ENCODE data around the gene PAN2. TPM values are rescaled to one million over a fixed set of nuclear protein-coding genes. Genes with fewer than 3 reads are reported as not detected.

PAN2 gene
- total RNA-seq, 1 experiment from 2014 or later = 72.3 TPM

GRCh38 chr12:56373515-56373914 is 39.7 kb upstream of the PAN2 start:
- no peaks in the 10 kb centered on the region for H3K36me3 ChIP-seq (ENCODE audit: insufficient read depth, low read length)
- H3K79me2 ChIP-seq (ENCODE audit: low read length) = no peaks in the 10 kb centered on the region
- H3K27me3 ChIP-seq (ENCODE audit: low read length) = no peaks in the 10 kb centered on the region
- no peak overlapping the region for H3K4me2 ChIP-seq (ENCODE audit: low read depth, low read length, poor library complexity, severe bottlenecking)
- no peaks in the 10 kb centered on the region for H3K9me2 ChIP-seq (replicated peaks; ENCODE audit: insufficient read depth, low read length)
- H3K4me3 ChIP-seq (ENCODE audit: low read length) = no peak overlapping the region
- peaks cover 14% of the 10 kb centered on the region for H3K4me1 ChIP-seq (ENCODE audit: low read length)
- H4K20me1 ChIP-seq (ENCODE audit: insufficient read depth, low read depth, low read length) = no peaks in the 10 kb centered on the region
- peak; percentile 6 for DNase-seq
- no peak overlapping the region for H2AFZ ChIP-seq (ENCODE audit: low read length)
- H3K9me3 ChIP-seq (ENCODE audit: low read length) = no peaks in the 10 kb centered on the region
- no peak overlapping the region for H3K27ac ChIP-seq (ENCODE audit: low read length)
- no peak overlapping the region for H3K9ac ChIP-seq (ENCODE audit: low read length)

GRCh38 chr12:56366948-56367347 is 33.1 kb upstream of the PAN2 start:
- Histone ChIP-seq H3K4me2 (ENCODE audit: low read depth, low read length, poor library complexity, severe bottlenecking) (no peak overlapping the region), H2AFZ (ENCODE audit: low read length) (no peak overlapping the region), H3K36me3 (ENCODE audit: insufficient read depth, low read length) (no peaks in the 10 kb centered on the region)

GRCh38 chr12:56362130-56363059 is 28.6 kb upstream of the PAN2 start, which contains the start of gene APOF:
Gene APOF (minus strand): TSS chr12:56362857. CDS start chr12:56362745, 112 bp downstream.
- H3K9ac ChIP-seq (ENCODE audit: low read length) = no peak within 1 kb of the TSS
- H3K4me1 ChIP-seq (ENCODE audit: low read length) = peaks cover 19% of the 10 kb centered on the region
- H2AFZ ChIP-seq (ENCODE audit: low read length) = no peak within 1 kb of the TSS
- H3K27ac ChIP-seq (ENCODE audit: low read length) = no peak within 1 kb of the TSS
- H3K4me2 ChIP-seq (ENCODE audit: low read depth, low read length, poor library complexity, severe bottlenecking) = no peak within 1 kb of the TSS
- H3K27me3 ChIP-seq (ENCODE audit: low read length) = no peaks in the 10 kb centered on the region
- peaks cover 22% of the 10 kb centered on the region for H3K79me2 ChIP-seq (ENCODE audit: low read length)
- no peaks in the 10 kb centered on the region for H3K9me2 ChIP-seq (replicated peaks; ENCODE audit: insufficient read depth, low read length)
- H3K4me3 ChIP-seq (ENCODE audit: low read length) = no peak within 1 kb of the TSS
- DNase-seq = no peak
- H3K9me3 ChIP-seq (ENCODE audit: low read length) = no peaks in the 10 kb centered on the region
- no peaks in the 10 kb centered on the region for H4K20me1 ChIP-seq (ENCODE audit: insufficient read depth, low read depth, low read length)
- H3K36me3 ChIP-seq (ENCODE audit: insufficient read depth, low read length) = no peaks in the 10 kb centered on the region

More at GRCh38 chr12:56366948-56367347, 33.1 kb upstream of the PAN2 start:
- Histone ChIP-seq H3K27me3 (ENCODE audit: low read length) (no peaks in the 10 kb centered on the region), H3K4me3 (ENCODE audit: low read length) (no peak overlapping the region), H4K20me1 (ENCODE audit: insufficient read depth, low read depth, low read length) (no peaks in the 10 kb centered on the region), H3K9ac (ENCODE audit: low read length) (no peak overlapping the region), H3K9me3 (ENCODE audit: low read length) (no peaks in the 10 kb centered on the region), H3K27ac (ENCODE audit: low read length) (no peak overlapping the region), H3K79me2 (ENCODE audit: low read length) (no peaks in the 10 kb centered on the region), H3K9me2 (replicated peaks; ENCODE audit: insufficient read depth, low read length) (no peaks in the 10 kb centered on the region), H3K4me1 (ENCODE audit: low read length) (no peaks in the 10 kb centered on the region)
- DNase-seq = peak; percentile 39

GRCh38 chr12:56361487-56362129 is 27.8 kb upstream of the PAN2 start:
- Histone ChIP-seq H3K4me3 (ENCODE audit: low read length) (no peak overlapping the region), H3K4me2 (ENCODE audit: low read depth, low read length, poor library complexity, severe bottlenecking) (no peak overlapping the region), H2AFZ (ENCODE audit: low read length) (no peak overlapping the region)

GRCh38 chr12:56359851-56360767 is 26.3 kb upstream of the PAN2 start, which contains the start of gene STAT2:
Gene STAT2 (minus strand): TSS chr12:56360107. CDS start chr12:56356571, 3,536 bp downstream.
- Histone ChIP-seq H3K4me1 (ENCODE audit: low read length) (peaks cover 19% of the 10 kb centered on the region), H3K9me3 (ENCODE audit: low read length) (no peaks in the 10 kb centered on the region), H3K27me3 (ENCODE audit: low read length) (no peaks in the 10 kb centered on the region), H3K36me3 (ENCODE audit: insufficient read depth, low read length) (peaks cover 10% of the 10 kb centered on the region; the same call in 1 of the 2 replicates), H3K9me2 (replicated peaks; ENCODE audit: insufficient read depth, low read length) (no peaks in the 10 kb centered on the region), H3K9ac (ENCODE audit: low read length) (peak within 1 kb of the TSS; percentile 84), H3K79me2 (ENCODE audit: low read length) (peaks cover 22% of the 10 kb centered on the region), H3K4me2 (ENCODE audit: low read depth, low read length, poor library complexity, severe bottlenecking) (peak within 1 kb of the TSS; percentile 100), H4K20me1 (ENCODE audit: insufficient read depth, low read depth, low read length) (no peaks in the 10 kb centered on the region), H2AFZ (ENCODE audit: low read length) (peak within 1 kb of the TSS; percentile 52), H3K4me3 (ENCODE audit: low read length) (peak within 1 kb of the TSS; percentile 94), H3K27ac (ENCODE audit: low read length) (peak within 1 kb of the TSS; percentile 37)
- DNase-seq = peak; percentile 100

More at GRCh38 chr12:56361487-56362129, 27.8 kb upstream of the PAN2 start:
- Histone ChIP-seq H3K27ac (ENCODE audit: low read length) (no peak overlapping the region), H3K9me2 (replicated peaks; ENCODE audit: insufficient read depth, low read length) (no peaks in the 10 kb centered on the region), H3K36me3 (ENCODE audit: insufficient read depth, low read length) (no peaks in the 10 kb centered on the region), H4K20me1 (ENCODE audit: insufficient read depth, low read depth, low read length) (no peaks in the 10 kb centered on the region), H3K27me3 (ENCODE audit: low read length) (no peaks in the 10 kb centered on the region), H3K4me1 (ENCODE audit: low read length) (peaks cover 19% of the 10 kb centered on the region), H3K9ac (ENCODE audit: low read length) (no peak overlapping the region), H3K79me2 (ENCODE audit: low read length) (peaks cover 22% of the 10 kb centered on the region), H3K9me3 (ENCODE audit: low read length) (no peaks in the 10 kb centered on the region)
- no peak for DNase-seq

GRCh38 chr12:56358836-56359532 is 25.2 kb upstream of the PAN2 start:
- peak overlapping the region; percentile 37 for H3K27ac ChIP-seq (ENCODE audit: low read length)
- 0 out of 2 replicates have a peak overlapping the region, but pooled peaks have one; percentile 52 for H2AFZ ChIP-seq (ENCODE audit: low read length)
- no peaks in the 10 kb centered on the region for H3K27me3 ChIP-seq (ENCODE audit: low read length)
- DNase-seq = no peak
- peak overlapping the region; percentile 94 for H3K4me3 ChIP-seq (ENCODE audit: low read length)
- H3K9me3 ChIP-seq (ENCODE audit: low read length) = no peaks in the 10 kb centered on the region
- H3K4me2 ChIP-seq (ENCODE audit: low read depth, low read length, poor library complexity, severe bottlenecking) = peak overlapping the region; percentile 100
- H3K9ac ChIP-seq (ENCODE audit: low read length) = peak overlapping the region; percentile 84
- peaks cover 15% of the 10 kb centered on the region; the same call in 1 of the 2 replicates for H3K36me3 ChIP-seq (ENCODE audit: insufficient read depth, low read length)
- no peaks in the 10 kb centered on the region for H3K9me2 ChIP-seq (replicated peaks; ENCODE audit: insufficient read depth, low read length)
- H3K79me2 ChIP-seq (ENCODE audit: low read length) = peaks cover 22% of the 10 kb centered on the region
- H3K4me1 ChIP-seq (ENCODE audit: low read length) = peaks cover 19% of the 10 kb centered on the region
- H4K20me1 ChIP-seq (ENCODE audit: insufficient read depth, low read depth, low read length) = no peaks in the 10 kb centered on the region

GRCh38 chr12:56351325-56351724 is 17.5 kb upstream of the PAN2 start:
- Histone ChIP-seq H3K79me2 (ENCODE audit: low read length) (no peaks in the 10 kb centered on the region), H3K4me3 (ENCODE audit: low read length) (no peak overlapping the region), H3K4me2 (ENCODE audit: low read depth, low read length, poor library complexity, severe bottlenecking) (no peak overlapping the region), H3K9me2 (replicated peaks; ENCODE audit: insufficient read depth, low read length) (no peaks in the 10 kb centered on the region), H3K36me3 (ENCODE audit: insufficient read depth, low read length) (peaks cover 25% of the 10 kb centered on the region; the same call in 1 of the 2 replicates), H2AFZ (ENCODE audit: low read length) (no peak overlapping the region), H4K20me1 (ENCODE audit: insufficient read depth, low read depth, low read length) (no peaks in the 10 kb centered on the region), H3K4me1 (ENCODE audit: low read length) (no peaks in the 10 kb centered on the region), H3K27ac (ENCODE audit: low read length) (no peak overlapping the region), H3K27me3 (ENCODE audit: low read length) (no peaks in the 10 kb centered on the region), H3K9me3 (ENCODE audit: low read length) (no peaks in the 10 kb centered on the region), H3K9ac (ENCODE audit: low read length) (no peak overlapping the region)
- DNase-seq = no peak
